HCT116 (cell line): ENCODE measurements around the gene AKR1C4.

Source experiments
- CEBPB ChIP-seq: IDR thresholded peaks from 2 replicates; pipeline ENCODE4 v1.6.1; 2012; ENCODE audit warnings: low read depth
- CTCF ChIP-seq, 3 experiments: fragments of 200-600 bp in 1 of 3; sonication (generic) in 1 of 3; IDR thresholded peaks in 2 of 3; conservative IDR thresholded peaks in 1 of 3; 2 replicates each; pipeline ENCODE4 v1.5.1; 2012 to 2017; ENCODE audit warnings: low read depth in 2 of 3, low read length in 2 of 3, antibody characterized with exemption in 1 of 3, borderline replicate concordance in 1 of 3, control low read depth in 1 of 3, mild to moderate bottlenecking in 1 of 3, mixed read lengths in 1 of 3, mixed run types in 1 of 3, moderate library complexity in 1 of 3; ENCODE audit not compliant: insufficient read depth in 1 of 3
- ELF1 ChIP-seq: IDR thresholded peaks from 2 replicates; pipeline ENCODE4 v1.6.1; 2012; ENCODE audit warnings: low read depth, borderline replicate concordance
- EZH2 ChIP-seq: fragments of 200-600 bp; sonication (generic); IDR thresholded peaks from 2 replicates; pipeline ENCODE4 v1.6.1; 2017; ENCODE audit warnings: antibody characterized with exemption, mixed run types
- FOSL1 ChIP-seq: IDR thresholded peaks from 2 replicates; pipeline ENCODE4 v1.6.1; 2012; ENCODE audit warnings: low read depth
- POLR2A ChIP-seq: IDR thresholded peaks from 2 replicates; pipeline ENCODE4 v1.7.0; 2011; ENCODE audit warnings: borderline replicate concordance; ENCODE audit not compliant: insufficient read depth, insufficient read length; ENCODE audit errors: extremely low read depth
- POLR2AphosphoS5 ChIP-seq: IDR thresholded peaks from 2 replicates; pipeline ENCODE4 v1.6.1; 2011; ENCODE audit warnings: mild to moderate bottlenecking, low read depth, low read length, moderate library complexity
- SIN3A ChIP-seq: IDR thresholded peaks from 2 replicates; pipeline ENCODE4 v1.6.1; 2012; ENCODE audit warnings: low read depth
- SP1 ChIP-seq: IDR thresholded peaks from 2 replicates; pipeline ENCODE4 v1.6.1; 2012; ENCODE audit warnings: low read depth
- TCF7L2 ChIP-seq: IDR thresholded peaks from 2 replicates; pipeline ENCODE4 v1.7.0; 2011; ENCODE audit warnings: borderline replicate concordance, inconsistent platforms; ENCODE audit not compliant: insufficient read depth, insufficient read length; ENCODE audit errors: extremely low read depth
- YY1 ChIP-seq: IDR thresholded peaks from 2 replicates; pipeline ENCODE4 v1.6.1; 2011; ENCODE audit warnings: low read length, low read depth, moderate library complexity, mild to moderate bottlenecking; ENCODE audit not compliant: insufficient replicate concordance; ENCODE audit errors: extremely low read depth
- ZNF274 ChIP-seq: fragments of 200-500 bp; sonication (Bioruptor generic); IDR thresholded peaks from 2 replicates; pipeline ENCODE4 v1.6.1; 2014; ENCODE audit warnings: mild to moderate bottlenecking, low read depth, low read length, inconsistent platforms

- no peak for TF ChIP-seq EZH2
- TF ChIP-seq CTCF (IDR thresholded peaks at IDR 0.05 in 2 of 3, conservative IDR thresholded peaks at IDR 0.05 in 1 of 3; ENCODE audit: borderline replicate concordance in 1 of 3, insufficient read depth in 1 of 3, low read depth in 2 of 3, low read length in 2 of 3) = no peak
- no peak for TF ChIP-seq SIN3A
- TF ChIP-seq POLR2AphosphoS5 = no peak
- TF ChIP-seq ZNF274 = no peak
- TF ChIP-seq YY1 = no peak
- TF ChIP-seq SP1 = no peak
- no peak for TF ChIP-seq POLR2A
- TF ChIP-seq CEBPB = no peak
- no peak for TF ChIP-seq ELF1
- TF ChIP-seq FOSL1 = no peak
- TF ChIP-seq TCF7L2 = no peak
These were observed 70.2 kb downstream of the AKR1C4 start for GRCh38 chr10:5266804-5267203.
